T-cell (primary cell): ENCODE data around the gene GRIK4. TPM values are rescaled to one million over a fixed set of nuclear protein-coding genes. Genes with fewer than 3 reads are reported as not detected.

Source experiments
- ATAC-seq, 4 experiments: fragments of 200-7000 bp in 3 of 4; fragments of 150-1000 bp in 1 of 4; cut with Tn5 transposase; replicated peaks in 1 of 4; 1 replicate in 3 of 4; 2 replicates in 1 of 4; pipeline ENCODE4 v1.10.0; 2021; ENCODE audit warnings: moderate library complexity in 3 of 4, mild to moderate bottlenecking in 2 of 4, moderate number of reproducible peaks in 1 of 4
- CTCF ChIA-PET, 2 donors: fragments of 300-600 bp; sonication (Branson Sonifier 250); formaldehyde crosslinking; loops; one replicate each; lab custom pipeline; 2022; ENCODE audit warnings: antibody characterized with exemption in 2 of 2; lab: Charles Lee
- POLR2A ChIA-PET, 2 donors: fragments of 300-600 bp; sonication (Branson Sonifier 250); formaldehyde crosslinking; loops; one replicate each; lab custom pipeline; 2022; ENCODE audit warnings: antibody characterized with exemption in 2 of 2; lab: Charles Lee
- DNase-seq, 35 experiments: peaks; one replicate each; pipeline versions ENCODE4 v3.0.0 to v3.0.0-alpha.2; 2013 to 2023
- H3K27ac ChIP-seq: one replicate; pipeline ENCODE4 v1.5.1; 2013; ENCODE audit warnings: low read length
- H3K27me3 ChIP-seq, 2 experiments: replicated peaks in 1 of 2; 1 replicate in 1 of 2; 2 replicates in 1 of 2; pipeline versions ENCODE4 v1.6.1 to v1.7.0; 2013; ENCODE audit warnings: low read length in 1 of 2, mixed read lengths in 1 of 2; ENCODE audit not compliant: control insufficient read depth in 2 of 2, insufficient read depth in 2 of 2; ENCODE audit errors: extremely low read depth in 1 of 2
- H3K36me3 ChIP-seq, 2 donors: 1 replicate in 1 of 2; 2 replicates in 1 of 2; pipeline versions ENCODE4 v1.6.1 to v1.7.0; 2013; ENCODE audit warnings: low read length in 1 of 2; ENCODE audit not compliant: control insufficient read depth in 2 of 2, insufficient read depth in 1 of 2; ENCODE audit errors: extremely low read depth in 1 of 2
- H3K4me1 ChIP-seq, 2 experiments: 1 replicate in 1 of 2; 2 replicates in 1 of 2; pipeline versions ENCODE4 v1.6.1 to v1.7.0; 2013; ENCODE audit warnings: low read length in 2 of 2, mixed read lengths in 1 of 2; ENCODE audit not compliant: insufficient read depth in 2 of 2, control insufficient read depth in 1 of 2; ENCODE audit errors: extremely low read depth in 1 of 2
- H3K4me3 ChIP-seq, 2 donors: 1 replicate in 1 of 2; 2 replicates in 1 of 2; pipeline versions ENCODE4 v1.5.1 to v1.7.0; 2013; ENCODE audit warnings: mild to moderate bottlenecking in 2 of 2, low read length in 1 of 2, moderate library complexity in 1 of 2; ENCODE audit not compliant: control insufficient read depth in 1 of 2; ENCODE audit errors: extremely low read depth in 1 of 2
- H3K9me3 ChIP-seq: 2 replicates; pipeline ENCODE4 v1.7.0; 2013
- H3K27ac Mint-ChIP-seq, 2 donors: one replicate each; pipeline ENCODE4 v1.8.0; 2020 to 2021; ENCODE audit warnings: mild to moderate bottlenecking in 2 of 2, mixed read lengths in 2 of 2
- H3K27me3 Mint-ChIP-seq, 2 donors: one replicate each; pipeline ENCODE4 v1.8.0; 2021 to 2022; ENCODE audit warnings: mixed read lengths in 2 of 2
- H3K36me3 Mint-ChIP-seq: one replicate; pipeline ENCODE4 v1.8.0; 2021; ENCODE audit warnings: mixed read lengths
- H3K4me1 Mint-ChIP-seq, 3 donors: one replicate each; pipeline ENCODE4 v1.8.0; 2020 to 2022; ENCODE audit warnings: mixed read lengths in 3 of 3, mild to moderate bottlenecking in 1 of 3
- H3K4me3 Mint-ChIP-seq, 3 donors: one replicate each; pipeline ENCODE4 v1.8.0; 2020 to 2022; ENCODE audit warnings: mild to moderate bottlenecking in 3 of 3, mixed read lengths in 3 of 3, moderate library complexity in 3 of 3
- H3K9me3 Mint-ChIP-seq, 3 donors: one replicate each; pipeline ENCODE4 v1.8.0; 2020 to 2022; ENCODE audit warnings: mixed read lengths in 3 of 3
- WGBS: methylation state at CpG from one replicate; pipeline ENCODE4 v1.1.5; 2013; ENCODE audit warnings: missing lambda C conversion rate; ENCODE audit not compliant: insufficient coverage; 5-methylcytosine and 5-hydroxymethylcytosine counted together
- total RNA-seq, 35 experiments: library from RNA in 6 of 35; stranded (reverse) in 6 of 35; fragments of 120-200 nt in 1 of 35; gene quantifications; one replicate each; pipeline versions ENCODE4 v1.2.1 to v1.2.4 and lab custom pipeline; 2013 to 2026

GRIK4 gene
- total RNA-seq, 5 donors from 2014 or later (not counting 1 experiment from before 2014, with no cell fraction given): 0.09 TPM; not detected in 4

- H3K27ac Mint-ChIP-seq: no peak overlapping the region
- POLR2A ChIA-PET: no interaction called here
- ATAC-seq (no peak), DNase-seq (no peak)
- H3K27me3 Mint-ChIP-seq: peaks cover 19 to 29% of the 10 kb centered on the region in 2 donors
- Histone ChIP-seq H3K4me1 (no peaks in the 10 kb centered on the region), H3K4me3 (no peak overlapping the region), H3K36me3 (no peaks in the 10 kb centered on the region), H3K9me3 (no peaks in the 10 kb centered on the region), H3K27ac (no peak overlapping the region), H3K27me3 (peaks cover 0 to 19% of the 10 kb centered on the region in 2 experiments)
- CTCF ChIA-PET: no interaction called here
- no peaks in the 10 kb centered on the region for H3K4me1 Mint-ChIP-seq
- H3K36me3 Mint-ChIP-seq: no peaks in the 10 kb centered on the region
- WGBS: 44% methylated on average over 9 of the region's 11 CpGs
- no peak overlapping the region for H3K4me3 Mint-ChIP-seq
- H3K9me3 Mint-ChIP-seq: no peaks in the 10 kb centered on the region
Observed at GRCh38 chr11:120869516-120870011, 358.0 kb downstream of the GRIK4 start.

DNA sequence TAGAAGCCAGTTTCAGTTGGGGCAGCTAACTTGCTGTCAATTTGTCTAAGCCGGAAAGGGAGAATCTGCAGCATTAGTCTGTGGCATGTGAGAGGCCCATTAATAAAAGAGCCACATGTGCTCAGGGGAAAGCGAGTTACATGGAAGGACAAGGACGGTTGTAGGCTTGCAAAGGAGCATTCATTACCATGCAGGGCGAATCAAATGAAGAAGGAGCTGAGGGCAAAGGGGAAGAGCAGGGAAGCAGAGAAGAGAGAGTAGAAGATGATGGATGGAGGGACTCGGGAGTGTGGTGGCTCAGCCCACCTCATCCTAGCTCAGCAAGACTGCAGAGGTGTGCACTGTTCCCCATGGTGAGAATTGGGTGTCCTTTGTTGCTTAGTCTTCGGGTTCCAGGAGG, 359.6 kb downstream of the GRIK4 start:
- Mint-ChIP-seq H3K27me3 (peaks cover 17 to 29% of the 10 kb centered on the region in 2 donors), H3K36me3 (no peaks in the 10 kb centered on the region), H3K9me3 (peaks cover 0 to 6% (median 1%) of the 10 kb centered on the region in 3 donors), H3K27ac (no peak overlapping the region), H3K4me1 (no peaks in the 10 kb centered on the region), H3K4me3 (no peak overlapping the region)
- peaks cover 0 to 17% of the 10 kb centered on the region in 2 experiments for H3K27me3 ChIP-seq
- no peaks in the 10 kb centered on the region for H3K9me3 ChIP-seq
- WGBS: 75% methylated on average over 5 of the region's 6 CpGs
- H3K4me1 ChIP-seq: no peaks in the 10 kb centered on the region
- ATAC-seq: no peak
- no peaks in the 10 kb centered on the region for H3K36me3 ChIP-seq
- H3K4me3 ChIP-seq: no peak overlapping the region
- ChIA-PET POLR2A (no interaction called here), CTCF (no interaction called here)
- no peak overlapping the region for H3K27ac ChIP-seq
- no peak for DNase-seq

GRCh38 chr11:120871924-120872323, 360.4 kb downstream of the GRIK4 start:
- ATAC-seq: no peak
- H3K4me3 Mint-ChIP-seq: no peak overlapping the region
- H3K27me3 Mint-ChIP-seq: peaks cover 17 to 29% of the 10 kb centered on the region in 2 donors
- no peaks in the 10 kb centered on the region for H3K36me3 Mint-ChIP-seq
- H3K27ac Mint-ChIP-seq: no peak overlapping the region
- peaks cover 0 to 9% (median 4%) of the 10 kb centered on the region in 3 donors for H3K9me3 Mint-ChIP-seq
- Histone ChIP-seq H3K9me3 (no peaks in the 10 kb centered on the region), H3K36me3 (no peaks in the 10 kb centered on the region), H3K27ac (no peak overlapping the region), H3K4me1 (no peaks in the 10 kb centered on the region), H3K4me3 (no peak overlapping the region), H3K27me3 (peaks cover 0 to 17% of the 10 kb centered on the region in 2 experiments)
- ChIA-PET CTCF (no interaction called here), POLR2A (no interaction called here)
- WGBS: 78% methylated on average over 2 of the region's 2 CpGs
- no peak for DNase-seq
- no peaks in the 10 kb centered on the region for H3K4me1 Mint-ChIP-seq

GRCh38 chr11:120873966-120874735, 362.6 kb downstream of the GRIK4 start:
- H3K9me3 ChIP-seq: no peaks in the 10 kb centered on the region
- no peak for DNase-seq
- H3K36me3 ChIP-seq: no peaks in the 10 kb centered on the region
- H3K4me1 ChIP-seq: no peaks in the 10 kb centered on the region
- H3K4me3 ChIP-seq: no peak overlapping the region
- ChIA-PET POLR2A (no interaction called here), CTCF (no interaction called here)
- Mint-ChIP-seq H3K36me3 (no peaks in the 10 kb centered on the region), H3K4me3 (no peak overlapping the region), H3K27me3 (peaks cover 14 to 15% of the 10 kb centered on the region in 2 donors), H3K27ac (no peak overlapping the region), H3K4me1 (no peaks in the 10 kb centered on the region), H3K9me3 (peaks cover 0 to 9% (median 4%) of the 10 kb centered on the region in 3 donors)
- H3K27me3 ChIP-seq: peaks cover 0 to 17% of the 10 kb centered on the region in 2 experiments
- 89% methylated on average over 13 of the region's 15 CpGs for WGBS
- ATAC-seq: no peak
- no peak overlapping the region for H3K27ac ChIP-seq

DNA sequence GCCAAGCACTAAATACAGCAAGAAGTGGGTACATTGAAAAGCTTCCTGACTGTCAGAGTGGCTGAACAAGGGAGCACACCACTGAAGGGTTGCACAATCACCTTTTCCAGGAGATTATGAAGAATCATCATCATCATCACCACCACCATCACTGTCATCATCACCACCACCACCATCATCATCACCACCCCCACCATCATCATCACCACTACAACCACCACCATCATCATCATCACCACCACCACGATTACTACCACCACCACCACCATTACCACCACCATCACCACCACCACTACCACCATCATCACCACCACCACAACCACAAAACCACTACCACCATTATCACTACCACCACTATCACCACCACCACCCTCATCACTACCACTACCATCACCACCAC, 364.4 kb downstream of the GRIK4 start:
- no peaks in the 10 kb centered on the region for H3K4me1 Mint-ChIP-seq
- H3K27me3 Mint-ChIP-seq: peaks cover 13 to 19% of the 10 kb centered on the region in 2 donors
- H3K4me1 ChIP-seq: no peaks in the 10 kb centered on the region
- H3K9me3 ChIP-seq: no peaks in the 10 kb centered on the region
- H3K4me3 Mint-ChIP-seq: no peak overlapping the region
- H3K9me3 Mint-ChIP-seq: peaks cover 0 to 9% (median 4%) of the 10 kb centered on the region in 3 donors
- 70% methylated on average over 1 of the region's 1 CpG for WGBS
- CTCF ChIA-PET: no interaction called here
- ATAC-seq (no peak), DNase-seq (no peak)
- peaks cover 0 to 9% of the 10 kb centered on the region in 2 experiments for H3K27me3 ChIP-seq
- POLR2A ChIA-PET: no interaction called here
- H3K4me3 ChIP-seq: no peak overlapping the region
- H3K27ac Mint-ChIP-seq: no peak overlapping the region
- no peaks in the 10 kb centered on the region for H3K36me3 Mint-ChIP-seq
- H3K36me3 ChIP-seq: no peaks in the 10 kb centered on the region
- H3K27ac ChIP-seq: no peak overlapping the region

- ChIA-PET POLR2A (no interaction called here), CTCF (no interaction called here)
- ATAC-seq (no peak), DNase-seq (no peak)
- Mint-ChIP-seq H3K9me3 (peaks cover 0 to 9% (median 4%) of the 10 kb centered on the region in 3 donors), H3K27me3 (peaks cover 7 to 15% of the 10 kb centered on the region in 2 donors), H3K36me3 (no peaks in the 10 kb centered on the region), H3K4me1 (no peaks in the 10 kb centered on the region), H3K27ac (no peak overlapping the region), H3K4me3 (no peak overlapping the region)
- Histone ChIP-seq H3K9me3 (no peaks in the 10 kb centered on the region), H3K27me3 (peaks cover 0 to 11% of the 10 kb centered on the region in 2 experiments), H3K27ac (no peak overlapping the region), H3K4me1 (no peaks in the 10 kb centered on the region), H3K36me3 (no peaks in the 10 kb centered on the region), H3K4me3 (no peak overlapping the region)
- WGBS: 89% methylated on average over 7 of the region's 10 CpGs
Observed at GRCh38 chr11:120877746-120878365, 366.3 kb downstream of the GRIK4 start.
